ENCODE measurements around the gene KCNJ16.

KCNJ16 gene

GRCh38 chr17:70105641-70106040 is 30.6 kb downstream of the KCNJ16 start:
- TF ChIP-seq, protein P1, sequence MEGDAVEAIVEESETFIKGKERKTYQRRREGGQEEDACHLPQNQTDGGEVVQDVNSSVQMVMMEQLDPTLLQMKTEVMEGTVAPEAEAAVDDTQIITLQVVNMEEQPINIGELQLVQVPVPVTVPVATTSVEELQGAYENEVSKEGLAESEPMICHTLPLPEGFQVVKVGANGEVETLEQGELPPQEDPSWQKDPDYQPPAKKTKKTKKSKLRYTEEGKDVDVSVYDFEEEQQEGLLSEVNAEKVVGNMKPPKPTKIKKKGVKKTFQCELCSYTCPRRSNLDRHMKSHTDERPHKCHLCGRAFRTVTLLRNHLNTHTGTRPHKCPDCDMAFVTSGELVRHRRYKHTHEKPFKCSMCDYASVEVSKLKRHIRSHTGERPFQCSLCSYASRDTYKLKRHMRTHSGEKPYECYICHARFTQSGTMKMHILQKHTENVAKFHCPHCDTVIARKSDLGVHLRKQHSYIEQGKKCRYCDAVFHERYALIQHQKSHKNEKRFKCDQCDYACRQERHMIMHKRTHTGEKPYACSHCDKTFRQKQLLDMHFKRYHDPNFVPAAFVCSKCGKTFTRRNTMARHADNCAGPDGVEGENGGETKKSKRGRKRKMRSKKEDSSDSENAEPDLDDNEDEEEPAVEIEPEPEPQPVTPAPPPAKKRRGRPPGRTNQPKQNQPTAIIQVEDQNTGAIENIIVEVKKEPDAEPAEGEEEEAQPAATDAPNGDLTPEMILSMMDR (conservative IDR thresholded peaks at IDR 0.05; ENCODE audit: low read length): no peak
- no peak overlapping the region for H3K4me3 ChIP-seq (ENCODE audit: low read length)
- no peak for DNase-seq (ENCODE audit: low read depth)

- DNase-seq (ENCODE audit: low read depth): no peak
- TF ChIP-seq, protein P1 (conservative IDR thresholded peaks at IDR 0.05; ENCODE audit: low read length): no peak
- no peak overlapping the region for H3K4me3 ChIP-seq (ENCODE audit: low read length)
Observed at GRCh38 chr17:70106551-70106950, 31.5 kb downstream of the KCNJ16 start.

GRCh38 chr17:70107441-70107840 is 32.4 kb downstream of the KCNJ16 start:
- TF ChIP-seq, protein P1 (conservative IDR thresholded peaks at IDR 0.05; ENCODE audit: low read length): no peak
- no peak for DNase-seq (ENCODE audit: low read depth)
- no peak overlapping the region for H3K4me3 ChIP-seq (ENCODE audit: low read length)

GRCh38 chr17:70107904-70108565 is 33.0 kb downstream of the KCNJ16 start:
- TF ChIP-seq, protein P1 (conservative IDR thresholded peaks at IDR 0.05; ENCODE audit: low read length): no peak
- no peak overlapping the region for H3K4me3 ChIP-seq (ENCODE audit: low read length)

GRCh38 chr17:70109497-70109896 is 34.5 kb downstream of the KCNJ16 start:
- no peak for DNase-seq (ENCODE audit: low read depth)
- no peak overlapping the region for H3K4me3 ChIP-seq (ENCODE audit: low read length)
- TF ChIP-seq, protein P1 (conservative IDR thresholded peaks at IDR 0.05; ENCODE audit: low read length): no peak

More at GRCh38 chr17:70107904-70108565, 33.0 kb downstream of the KCNJ16 start:
- no peak for DNase-seq (ENCODE audit: low read depth)

DNA sequence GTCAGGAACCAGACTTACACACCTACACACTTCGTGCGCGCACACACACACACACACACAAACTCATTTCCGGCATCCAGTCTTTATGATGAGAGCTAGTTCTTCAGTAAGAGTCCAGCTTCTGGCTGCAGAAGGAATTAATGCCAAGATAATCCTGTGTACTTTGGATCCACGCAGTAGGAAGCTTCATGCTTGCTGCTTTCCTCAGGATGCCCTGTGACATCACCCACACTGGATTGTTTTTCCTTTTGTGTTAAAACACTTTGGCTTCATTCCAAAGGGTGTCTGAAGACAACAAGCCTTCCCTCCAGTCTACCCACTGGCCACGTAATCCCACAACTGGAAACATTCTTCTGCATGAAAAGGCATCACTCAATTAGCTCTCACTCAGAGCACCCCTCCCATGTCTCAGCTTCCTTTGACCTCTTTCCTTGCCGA is 35.4 kb downstream of the KCNJ16 start:
- TF ChIP-seq, protein P1 (conservative IDR thresholded peaks at IDR 0.05; ENCODE audit: low read length): no peak
- no peak overlapping the region for H3K4me3 ChIP-seq (ENCODE audit: low read length)
- DNase-seq (ENCODE audit: low read depth): peak; percentile 31

DNA sequence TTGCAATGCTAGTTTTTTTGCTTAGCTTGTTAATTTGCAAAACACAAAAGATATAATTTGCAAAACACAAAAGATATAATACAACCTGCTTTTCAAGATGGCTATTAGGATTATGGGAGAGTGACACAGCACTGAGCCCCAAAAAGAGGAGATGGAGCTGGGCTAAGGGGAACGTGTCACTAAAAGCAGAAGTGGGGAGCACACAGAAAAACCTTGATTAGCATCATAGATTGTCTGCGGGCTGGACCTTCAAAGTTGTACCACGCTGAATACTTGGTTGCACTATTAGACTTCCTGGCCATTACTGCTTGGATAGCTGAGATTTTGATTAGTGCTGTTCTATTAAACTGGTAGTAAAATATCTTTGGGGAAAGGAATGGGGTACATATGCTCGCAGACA is 36.2 kb downstream of the KCNJ16 start:
- no peak for DNase-seq (ENCODE audit: low read depth)
- TF ChIP-seq, protein P1 (conservative IDR thresholded peaks at IDR 0.05; ENCODE audit: low read length): no peak
- H3K4me3 ChIP-seq (ENCODE audit: low read length): no peak overlapping the region
